SK-N-SH (cell line): Measurements from ENCODE around the gene AUTS2.

Experiments used
- ELF1 ChIP-seq: IDR thresholded peaks from 2 replicates; pipeline ENCODE4 v1.4.0; 2012
- EZH2phosphoT487 ChIP-seq: fragments of 200-600 bp; sonication (generic); IDR thresholded peaks from 2 replicates; pipeline ENCODE4 v1.6.1; 2017; ENCODE audit warnings: low read depth, mixed run types, mild to moderate bottlenecking, antibody characterized with exemption, moderate library complexity, borderline replicate concordance
- MAX ChIP-seq: IDR thresholded peaks from 2 replicates; pipeline ENCODE4 v1.4.0; 2012; ENCODE audit warnings: low read depth
- NFIC ChIP-seq: IDR thresholded peaks from 2 replicates; pipeline ENCODE4 v1.4.0; 2012; ENCODE audit warnings: borderline replicate concordance
- POLR2AphosphoS5 ChIP-seq: IDR thresholded peaks from 2 replicates; pipeline ENCODE4 v1.6.1; 2012; ENCODE audit warnings: low read depth, low read length
- RAD21 ChIP-seq: IDR thresholded peaks from 2 replicates; pipeline ENCODE4 v1.6.1; 2012; ENCODE audit warnings: mild to moderate bottlenecking, low read length
- TAF1 ChIP-seq: IDR thresholded peaks from 2 replicates; pipeline ENCODE4 v1.6.1; 2012; ENCODE audit warnings: low read depth, mild to moderate bottlenecking, low read length, moderate library complexity, borderline replicate concordance
- USF1 ChIP-seq: IDR thresholded peaks from 2 replicates; pipeline ENCODE4 v1.4.0; 2012; ENCODE audit warnings: low read depth, borderline replicate concordance
- USF2 ChIP-seq: fragments of 150-350 bp; IDR thresholded peaks from 2 replicates; pipeline ENCODE4 v1.6.1; 2017; ENCODE audit warnings: antibody characterized with exemption, low read length, low read depth, borderline replicate concordance
- YY1 ChIP-seq: IDR thresholded peaks from 2 replicates; pipeline ENCODE4 v1.4.0; 2012; ENCODE audit warnings: low read depth, mild to moderate bottlenecking
- TF ChIP-seq, protein P1 (sequence below): fragments of 200-600 bp; sonication (generic); IDR thresholded peaks from 2 replicates; pipeline ENCODE4 v1.6.1; 2017; ENCODE audit warnings: antibody characterized with exemption, mild to moderate bottlenecking, moderate library complexity
- TF ChIP-seq, protein P2 (sequence below): IDR thresholded peaks from 2 replicates; pipeline ENCODE4 v1.6.1; 2012; ENCODE audit warnings: mild to moderate bottlenecking, low read depth, low read length, moderate library complexity

DNA sequence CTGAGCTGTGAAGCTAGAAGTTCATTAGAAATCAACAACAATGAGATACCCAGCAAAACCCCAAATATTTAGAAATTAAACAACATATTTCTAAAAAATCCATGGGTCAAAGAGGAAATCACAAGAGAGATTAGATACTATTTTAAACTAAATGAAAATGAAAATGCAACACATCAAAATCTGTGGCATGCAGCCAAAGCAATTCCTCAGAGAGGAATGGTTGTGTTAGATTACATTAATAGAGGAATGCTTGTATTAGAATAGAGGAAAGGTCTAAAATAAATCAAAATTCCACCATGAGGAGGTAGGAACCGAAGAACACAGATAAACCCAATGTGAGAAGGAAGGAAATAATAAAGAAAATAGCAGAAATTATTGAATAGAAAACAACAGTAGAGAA lies 891.5 kb downstream of the AUTS2 start:
- TF ChIP-seq ELF1, result no peak
- TF ChIP-seq, protein P1, sequence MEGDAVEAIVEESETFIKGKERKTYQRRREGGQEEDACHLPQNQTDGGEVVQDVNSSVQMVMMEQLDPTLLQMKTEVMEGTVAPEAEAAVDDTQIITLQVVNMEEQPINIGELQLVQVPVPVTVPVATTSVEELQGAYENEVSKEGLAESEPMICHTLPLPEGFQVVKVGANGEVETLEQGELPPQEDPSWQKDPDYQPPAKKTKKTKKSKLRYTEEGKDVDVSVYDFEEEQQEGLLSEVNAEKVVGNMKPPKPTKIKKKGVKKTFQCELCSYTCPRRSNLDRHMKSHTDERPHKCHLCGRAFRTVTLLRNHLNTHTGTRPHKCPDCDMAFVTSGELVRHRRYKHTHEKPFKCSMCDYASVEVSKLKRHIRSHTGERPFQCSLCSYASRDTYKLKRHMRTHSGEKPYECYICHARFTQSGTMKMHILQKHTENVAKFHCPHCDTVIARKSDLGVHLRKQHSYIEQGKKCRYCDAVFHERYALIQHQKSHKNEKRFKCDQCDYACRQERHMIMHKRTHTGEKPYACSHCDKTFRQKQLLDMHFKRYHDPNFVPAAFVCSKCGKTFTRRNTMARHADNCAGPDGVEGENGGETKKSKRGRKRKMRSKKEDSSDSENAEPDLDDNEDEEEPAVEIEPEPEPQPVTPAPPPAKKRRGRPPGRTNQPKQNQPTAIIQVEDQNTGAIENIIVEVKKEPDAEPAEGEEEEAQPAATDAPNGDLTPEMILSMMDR, result no peak
- no peak for TF ChIP-seq TAF1
- no peak for TF ChIP-seq YY1
- TF ChIP-seq EZH2phosphoT487, result no peak
- no peak for TF ChIP-seq USF2
- TF ChIP-seq, protein P2, sequence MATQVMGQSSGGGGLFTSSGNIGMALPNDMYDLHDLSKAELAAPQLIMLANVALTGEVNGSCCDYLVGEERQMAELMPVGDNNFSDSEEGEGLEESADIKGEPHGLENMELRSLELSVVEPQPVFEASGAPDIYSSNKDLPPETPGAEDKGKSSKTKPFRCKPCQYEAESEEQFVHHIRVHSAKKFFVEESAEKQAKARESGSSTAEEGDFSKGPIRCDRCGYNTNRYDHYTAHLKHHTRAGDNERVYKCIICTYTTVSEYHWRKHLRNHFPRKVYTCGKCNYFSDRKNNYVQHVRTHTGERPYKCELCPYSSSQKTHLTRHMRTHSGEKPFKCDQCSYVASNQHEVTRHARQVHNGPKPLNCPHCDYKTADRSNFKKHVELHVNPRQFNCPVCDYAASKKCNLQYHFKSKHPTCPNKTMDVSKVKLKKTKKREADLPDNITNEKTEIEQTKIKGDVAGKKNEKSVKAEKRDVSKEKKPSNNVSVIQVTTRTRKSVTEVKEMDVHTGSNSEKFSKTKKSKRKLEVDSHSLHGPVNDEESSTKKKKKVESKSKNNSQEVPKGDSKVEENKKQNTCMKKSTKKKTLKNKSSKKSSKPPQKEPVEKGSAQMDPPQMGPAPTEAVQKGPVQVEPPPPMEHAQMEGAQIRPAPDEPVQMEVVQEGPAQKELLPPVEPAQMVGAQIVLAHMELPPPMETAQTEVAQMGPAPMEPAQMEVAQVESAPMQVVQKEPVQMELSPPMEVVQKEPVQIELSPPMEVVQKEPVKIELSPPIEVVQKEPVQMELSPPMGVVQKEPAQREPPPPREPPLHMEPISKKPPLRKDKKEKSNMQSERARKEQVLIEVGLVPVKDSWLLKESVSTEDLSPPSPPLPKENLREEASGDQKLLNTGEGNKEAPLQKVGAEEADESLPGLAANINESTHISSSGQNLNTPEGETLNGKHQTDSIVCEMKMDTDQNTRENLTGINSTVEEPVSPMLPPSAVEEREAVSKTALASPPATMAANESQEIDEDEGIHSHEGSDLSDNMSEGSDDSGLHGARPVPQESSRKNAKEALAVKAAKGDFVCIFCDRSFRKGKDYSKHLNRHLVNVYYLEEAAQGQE, result no peak
- TF ChIP-seq RAD21, result no peak
- no peak; the same call in 1 of the 2 replicates for TF ChIP-seq NFIC
- TF ChIP-seq MAX, result no peak
- no peak for TF ChIP-seq POLR2AphosphoS5
- no peak for TF ChIP-seq USF1
